Fibroblast of lung (primary cell): ENCODE data around the gene CD6. TPM values are rescaled to one million over a fixed set of nuclear protein-coding genes. Genes with fewer than 3 reads are reported as not detected.

Experiments used
- DNase-seq, 2 donors: peaks; one replicate each; pipeline versions ENCODE4 v3.0.0 to v3.0.0-alpha.2; 2010; ENCODE audit warnings: low read depth in 2 of 2
- H2AFZ ChIP-seq: 2 replicates; pipeline ENCODE4 v1.5.1; 2012; ENCODE audit warnings: low read length, control low read depth, inconsistent platforms
- H3K27ac ChIP-seq: 2 replicates; pipeline ENCODE4 v1.5.1; 2011; ENCODE audit warnings: low read length, control low read depth; ENCODE audit not compliant: insufficient read depth
- H3K27me3 ChIP-seq: 2 replicates; pipeline ENCODE4 v1.5.1; 2011; ENCODE audit warnings: mild to moderate bottlenecking, low read length; ENCODE audit not compliant: control insufficient read depth, insufficient read depth
- H3K36me3 ChIP-seq: 2 replicates; pipeline ENCODE4 v1.5.1; 2011; ENCODE audit warnings: low read length; ENCODE audit not compliant: control insufficient read depth, insufficient read depth
- H3K4me1 ChIP-seq: 2 replicates; pipeline ENCODE4 v1.5.1; 2011; ENCODE audit warnings: low read length; ENCODE audit not compliant: control insufficient read depth, insufficient read depth; ENCODE audit errors: extremely low read depth
- H3K4me2 ChIP-seq: 2 replicates; pipeline ENCODE4 v1.5.1; 2011; ENCODE audit warnings: low read length, control low read depth; ENCODE audit not compliant: insufficient read depth; ENCODE audit errors: extremely low read depth
- H3K4me3 ChIP-seq, 4 experiments: fragments of 200-600 bp in 1 of 4; sonication (generic) in 1 of 4; replicated peaks in 1 of 4; 2 replicates each; pipeline ENCODE4 v1.5.1; 2011 to 2016; ENCODE audit warnings: low read length in 4 of 4, low read depth in 3 of 4, mild to moderate bottlenecking in 3 of 4, control low read depth in 2 of 4, inconsistent platforms in 1 of 4, mixed read lengths in 1 of 4; ENCODE audit not compliant: insufficient read depth in 1 of 4; ENCODE audit errors: control extremely low read depth in 1 of 4
- H3K79me2 ChIP-seq: 2 replicates; pipeline ENCODE4 v1.5.1; 2012; ENCODE audit warnings: mild to moderate bottlenecking, low read length, inconsistent platforms; ENCODE audit not compliant: control insufficient read depth, insufficient read depth
- H3K9ac ChIP-seq: 2 replicates; pipeline ENCODE4 v1.5.1; 2011; ENCODE audit warnings: mild to moderate bottlenecking, low read length, control low read depth; ENCODE audit not compliant: insufficient read depth
- H3K9me3 ChIP-seq: 2 replicates; pipeline ENCODE4 v1.5.1; 2012; ENCODE audit warnings: low read depth, low read length; ENCODE audit not compliant: control insufficient read depth, insufficient read depth
- H4K20me1 ChIP-seq: 2 replicates; pipeline ENCODE4 v1.5.1; 2011; ENCODE audit warnings: low read length; ENCODE audit not compliant: control insufficient read depth, insufficient read depth; ENCODE audit errors: extremely low read depth
- EZH2 ChIP-seq: IDR thresholded peaks from 2 replicates; pipeline ENCODE4 v1.5.1; 2012; ENCODE audit warnings: low read length, control low read depth, mild to moderate bottlenecking; ENCODE audit errors: missing control alignments
- polyA plus RNA-seq, 2 donors: library from polyadenylated mRNA; depleted of rRNA in 1 of 2; stranded (reverse) in 1 of 2; unstranded in 1 of 2; fragments of >200 nt; gene quantifications; 2 replicates each; pipeline ENCODE4 v1.2.1, GENCODE V29; 2011 to 2012; ENCODE audit warnings: missing spikeins in 1 of 2
- total RNA-seq: library from RNA; depleted of rRNA; stranded (reverse); fragments of >200 nt; gene quantifications from 2 replicates; pipeline ENCODE4 v1.2.1, GENCODE V29; 2014
- TF ChIP-seq, protein P1 (sequence below), 2 donors: IDR thresholded peaks in 1 of 2; conservative IDR thresholded peaks in 1 of 2; 1 replicate in 1 of 2; 2 replicates in 1 of 2; pipeline ENCODE4 v1.5.1; 2011 to 2012; ENCODE audit warnings: low read length in 2 of 2, control low read depth in 1 of 2, inconsistent platforms in 1 of 2, low read depth in 1 of 2, mild to moderate bottlenecking in 1 of 2

Gene CD6
- total and polyA plus RNA-seq, 2 donors (not counting 1 experiment from before 2014, with no cell fraction given), result not detected

DNA sequence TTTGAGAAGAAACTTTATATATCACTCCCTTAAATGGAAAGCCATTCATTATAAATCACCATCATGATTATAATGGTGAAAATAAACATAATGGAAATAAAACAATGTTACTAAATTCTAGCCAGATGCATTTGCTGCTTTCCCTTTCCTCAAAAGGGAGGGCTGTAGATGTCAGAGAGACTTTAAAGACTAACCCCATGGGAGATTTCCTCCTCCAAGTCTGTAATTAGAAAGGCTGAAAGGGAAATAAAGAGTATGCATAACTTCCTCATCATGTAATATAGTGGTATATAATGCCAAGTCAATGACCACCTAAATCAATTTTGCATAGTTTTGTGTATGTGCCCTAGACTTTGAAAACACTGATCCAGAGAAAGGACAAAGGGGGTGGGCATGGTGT lies 6.4 kb downstream of the CD6 start:
- Histone ChIP-seq H3K27me3 (no peaks in the 10 kb centered on the region), H3K4me1 (no peaks in the 10 kb centered on the region), H3K79me2 (no peaks in the 10 kb centered on the region), H3K27ac (no peak overlapping the region), H3K9ac (no peak overlapping the region), H3K36me3 (no peaks in the 10 kb centered on the region), H2AFZ (no peak overlapping the region), H3K4me2 (no peak overlapping the region), H3K9me3 (no peaks in the 10 kb centered on the region), H3K4me3 (no peak overlapping the region), H4K20me1 (no peaks in the 10 kb centered on the region)
- TF ChIP-seq, protein P1, sequence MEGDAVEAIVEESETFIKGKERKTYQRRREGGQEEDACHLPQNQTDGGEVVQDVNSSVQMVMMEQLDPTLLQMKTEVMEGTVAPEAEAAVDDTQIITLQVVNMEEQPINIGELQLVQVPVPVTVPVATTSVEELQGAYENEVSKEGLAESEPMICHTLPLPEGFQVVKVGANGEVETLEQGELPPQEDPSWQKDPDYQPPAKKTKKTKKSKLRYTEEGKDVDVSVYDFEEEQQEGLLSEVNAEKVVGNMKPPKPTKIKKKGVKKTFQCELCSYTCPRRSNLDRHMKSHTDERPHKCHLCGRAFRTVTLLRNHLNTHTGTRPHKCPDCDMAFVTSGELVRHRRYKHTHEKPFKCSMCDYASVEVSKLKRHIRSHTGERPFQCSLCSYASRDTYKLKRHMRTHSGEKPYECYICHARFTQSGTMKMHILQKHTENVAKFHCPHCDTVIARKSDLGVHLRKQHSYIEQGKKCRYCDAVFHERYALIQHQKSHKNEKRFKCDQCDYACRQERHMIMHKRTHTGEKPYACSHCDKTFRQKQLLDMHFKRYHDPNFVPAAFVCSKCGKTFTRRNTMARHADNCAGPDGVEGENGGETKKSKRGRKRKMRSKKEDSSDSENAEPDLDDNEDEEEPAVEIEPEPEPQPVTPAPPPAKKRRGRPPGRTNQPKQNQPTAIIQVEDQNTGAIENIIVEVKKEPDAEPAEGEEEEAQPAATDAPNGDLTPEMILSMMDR (conservative IDR thresholded peaks at IDR 0.05 in 1 of 2, IDR thresholded peaks at IDR 0.05 in 1 of 2; ENCODE audit: low read depth in 1 of 2, low read length in 2 of 2), result no peak
- no peak for TF ChIP-seq EZH2
- no peak for DNase-seq

DNA sequence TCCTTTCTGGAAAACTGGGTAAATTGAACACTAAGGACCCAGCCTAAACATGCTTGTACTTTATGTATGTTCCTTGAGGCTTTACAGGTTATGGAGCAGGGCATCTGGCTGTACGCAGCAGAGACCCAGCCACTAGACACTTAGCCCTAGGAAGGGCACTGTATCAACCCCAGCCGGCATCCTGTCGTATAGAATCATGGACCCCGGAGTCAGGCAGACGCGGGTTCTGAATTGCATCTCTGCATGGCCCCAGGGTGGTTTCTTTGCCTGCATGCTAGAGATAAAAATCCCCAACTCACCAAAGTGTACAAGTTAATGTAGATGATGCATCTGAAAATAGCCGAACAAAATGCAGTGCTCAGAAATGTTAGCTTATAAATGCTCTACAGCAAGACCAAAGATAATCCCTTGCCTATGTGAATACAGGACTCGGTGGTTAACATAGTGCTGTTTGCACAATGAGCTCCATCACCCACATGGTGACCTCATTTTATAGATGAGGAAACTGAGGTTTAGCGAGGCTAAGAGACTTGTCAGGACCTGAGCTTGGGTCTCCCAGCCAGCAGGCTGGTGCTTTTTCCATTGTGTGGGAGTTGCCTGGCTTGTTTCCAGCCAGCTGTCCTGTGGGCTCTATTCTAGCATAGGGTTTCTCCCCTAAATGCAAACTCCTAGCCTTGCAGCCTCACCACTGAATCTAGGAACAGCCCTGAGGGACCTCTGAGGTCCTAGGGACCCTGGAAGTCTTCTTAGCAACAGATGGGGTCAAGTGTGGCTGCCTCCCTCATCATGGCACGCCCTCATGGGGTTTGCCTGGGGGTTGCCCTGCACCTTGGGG lies 7.3 kb downstream of the CD6 start:
- H3K27me3 ChIP-seq, result no peaks in the 10 kb centered on the region
- H3K9me3 ChIP-seq, result no peaks in the 10 kb centered on the region
- no peaks in the 10 kb centered on the region for H3K4me1 ChIP-seq
- no peak overlapping the region for H3K4me3 ChIP-seq
- DNase-seq, result peak in 1 of 2 donors; percentile 9
- no peaks in the 10 kb centered on the region for H3K36me3 ChIP-seq
- no peak overlapping the region for H2AFZ ChIP-seq
- no peak overlapping the region for H3K4me2 ChIP-seq
- no peak overlapping the region for H3K27ac ChIP-seq
- no peaks in the 10 kb centered on the region for H3K79me2 ChIP-seq
- H4K20me1 ChIP-seq, result no peaks in the 10 kb centered on the region
- H3K9ac ChIP-seq, result no peak overlapping the region
- TF ChIP-seq EZH2, result no peak
- TF ChIP-seq, protein P1 (conservative IDR thresholded peaks at IDR 0.05 in 1 of 2, IDR thresholded peaks at IDR 0.05 in 1 of 2; ENCODE audit: low read depth in 1 of 2, low read length in 2 of 2), result no peak

DNA sequence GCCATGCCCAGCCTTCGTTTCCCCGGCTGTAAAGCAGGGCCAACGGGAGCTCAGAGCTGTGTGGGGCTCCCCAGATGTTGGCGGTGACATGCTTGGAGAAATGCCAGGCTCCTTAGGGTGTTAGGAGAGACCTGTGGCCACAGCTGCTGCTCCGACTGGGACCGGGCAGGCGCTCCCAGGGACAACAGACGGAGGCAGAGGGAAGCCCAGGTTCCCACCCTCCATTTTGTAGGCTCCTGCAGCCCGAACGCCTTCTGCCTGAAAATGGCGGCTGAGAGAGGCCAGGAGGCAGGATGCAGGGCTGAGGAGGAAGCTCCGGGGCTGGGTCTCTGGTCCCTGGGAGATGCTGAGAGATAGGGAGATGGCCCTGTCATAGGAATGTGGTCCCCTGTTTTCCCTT lies 10.0 kb downstream of the CD6 start:
- H3K9me3 ChIP-seq, result no peaks in the 10 kb centered on the region
- no peak overlapping the region for H3K4me2 ChIP-seq

More for the DNA sequence above, 10.0 kb downstream of the CD6 start:
- Histone ChIP-seq H3K27me3 (no peaks in the 10 kb centered on the region), H3K9ac (no peak overlapping the region), H3K27ac (no peak overlapping the region), H4K20me1 (no peaks in the 10 kb centered on the region), H3K79me2 (no peaks in the 10 kb centered on the region), H3K4me1 (peaks cover 3% of the 10 kb centered on the region), H3K4me3 (no peak overlapping the region), H3K36me3 (no peaks in the 10 kb centered on the region), H2AFZ (no peak overlapping the region)
- TF ChIP-seq, protein P1 (conservative IDR thresholded peaks at IDR 0.05 in 1 of 2, IDR thresholded peaks at IDR 0.05 in 1 of 2; ENCODE audit: low read depth in 1 of 2, low read length in 2 of 2), result no peak
- no peak for TF ChIP-seq EZH2
- DNase-seq, result no peak
